ENCODE results near the gene RTP5. TPM values are rescaled to one million over a fixed set of nuclear protein-coding genes. Genes with fewer than 3 reads are reported as not detected.
"Not testable (repeated sequence)": the region's sequence is repeated elsewhere in the genome, so short reads cannot be mapped to it uniquely, and the experiment has no call there.

RTP5 gene
- total RNA-seq, 6 experiments from 2014 or later: not detected

GRCh38 chr2:241872313-241872642, 2.7 kb downstream of the RTP5 start:
- Mint-ChIP-seq H3K9me3 (no peaks in the 10 kb centered on the region), H3K27me3 (ENCODE audit: insufficient read depth) (no peaks in the 10 kb centered on the region; the same call in none of the 2 replicates), H3K36me3 (ENCODE audit: low read depth) (no peaks in the 10 kb centered on the region), H3K4me3 (no peak overlapping the region), H3K4me1 (ENCODE audit: low read depth) (no peaks in the 10 kb centered on the region), H3K27ac (no peak overlapping the region)
- TF ChIP-seq CTCF (IDR thresholded peaks at IDR 0.05): no peak
- no peak for DNase-seq

- no peak overlapping the region for H3K4me3 Mint-ChIP-seq
- H3K27ac Mint-ChIP-seq: no peak overlapping the region
- H3K36me3 Mint-ChIP-seq (ENCODE audit: low read depth): no peaks in the 10 kb centered on the region
- no peak for DNase-seq
- no peak for TF ChIP-seq CTCF (IDR thresholded peaks at IDR 0.05)
- no peaks in the 10 kb centered on the region for H3K4me1 Mint-ChIP-seq (ENCODE audit: low read depth)
- no peaks in the 10 kb centered on the region; the same call in none of the 2 replicates for H3K27me3 Mint-ChIP-seq (ENCODE audit: insufficient read depth)
- no peaks in the 10 kb centered on the region for H3K9me3 Mint-ChIP-seq
These were observed 3.7 kb downstream of the RTP5 start for GRCh38 chr2:241873081-241873802.

- TF ChIP-seq CTCF (IDR thresholded peaks at IDR 0.05): no peak
- no peaks in the 10 kb centered on the region for H3K4me1 Mint-ChIP-seq (ENCODE audit: low read depth)
- H3K27me3 Mint-ChIP-seq (ENCODE audit: insufficient read depth): no peaks in the 10 kb centered on the region; the same call in none of the 2 replicates
- no peak overlapping the region for H3K4me3 Mint-ChIP-seq
- H3K27ac Mint-ChIP-seq: no peak overlapping the region
- DNase-seq: no peak
- H3K9me3 Mint-ChIP-seq: no peaks in the 10 kb centered on the region
- no peaks in the 10 kb centered on the region for H3K36me3 Mint-ChIP-seq (ENCODE audit: low read depth)
These were observed 4.2 kb downstream of the RTP5 start for GRCh38 chr2:241873803-241874110.

GRCh38 chr2:241874277-241874925, 4.9 kb downstream of the RTP5 start:
- no peaks in the 10 kb centered on the region for H3K36me3 Mint-ChIP-seq (ENCODE audit: low read depth)
- no peaks in the 10 kb centered on the region for H3K9me3 Mint-ChIP-seq
- TF ChIP-seq CTCF (IDR thresholded peaks at IDR 0.05): no peak
- DNase-seq: no peak
- no peak overlapping the region for H3K4me3 Mint-ChIP-seq
- no peaks in the 10 kb centered on the region; the same call in none of the 2 replicates for H3K27me3 Mint-ChIP-seq (ENCODE audit: insufficient read depth)
- no peaks in the 10 kb centered on the region for H3K4me1 Mint-ChIP-seq (ENCODE audit: low read depth)
- no peak overlapping the region for H3K27ac Mint-ChIP-seq

- H3K4me3 Mint-ChIP-seq; H3K36me3 Mint-ChIP-seq (ENCODE audit: low read depth); H3K9me3 Mint-ChIP-seq; H3K4me1 Mint-ChIP-seq (ENCODE audit: low read depth); H3K27me3 Mint-ChIP-seq (ENCODE audit: insufficient read depth); DNase-seq; H3K27ac Mint-ChIP-seq: not testable (repeated sequence)
- peak; percentile 32; the same call in 1 of the 2 replicates for TF ChIP-seq CTCF (IDR thresholded peaks at IDR 0.05)
These were observed 6.4 kb downstream of the RTP5 start for GRCh38 chr2:241875754-241876527.

Measured in HFFc6 (cell line).